MM.1S (cell line): Measurements from ENCODE around the gene NLRP14.

ENCODE experiments used
- DNase-seq: peaks from one replicate; pipeline ENCODE4 v3.0.0-alpha.2; 2015
- H2AFZ ChIP-seq: fragments of 300-600 bp; sonication (generic); 2 replicates; pipeline ENCODE4 v1.6.0; 2016; ENCODE audit warnings: antibody characterized with exemption, low read length
- H3F3A ChIP-seq: fragments of 300-600 bp; sonication (generic); 2 replicates; pipeline ENCODE4 v1.6.1; 2016; ENCODE audit warnings: mild to moderate bottlenecking, antibody characterized with exemption, low read length, moderate library complexity, mixed read lengths; ENCODE audit not compliant: insufficient read depth
- H3K27ac ChIP-seq: fragments of 300-600 bp; sonication (generic); 2 replicates; pipeline ENCODE4 v1.5.1; 2016; ENCODE audit warnings: mild to moderate bottlenecking, low read length
- H3K27me3 ChIP-seq: fragments of 300-600 bp; sonication (generic); replicated peaks from 2 replicates; pipeline ENCODE4 v1.6.0; 2016; ENCODE audit warnings: low read length; ENCODE audit not compliant: insufficient read depth
- H3K36me3 ChIP-seq: fragments of 300-600 bp; sonication (generic); replicated peaks from 2 replicates; pipeline ENCODE4 v1.6.1; 2016; ENCODE audit warnings: mild to moderate bottlenecking, low read length, mixed read lengths; ENCODE audit not compliant: insufficient read depth
- H3K4me1 ChIP-seq: fragments of 300-600 bp; sonication (generic); 2 replicates; pipeline ENCODE4 v1.6.1; 2016; ENCODE audit warnings: low read length, mixed read lengths
- H3K4me2 ChIP-seq: fragments of 300-600 bp; sonication (generic); 2 replicates; pipeline ENCODE4 v1.6.0; 2016; ENCODE audit warnings: low read depth, low read length
- H3K4me3 ChIP-seq: fragments of 300-600 bp; sonication (generic); 2 replicates; pipeline ENCODE4 v1.5.1; 2016; ENCODE audit warnings: low read length, mixed read lengths
- H3K79me2 ChIP-seq: fragments of 300-600 bp; sonication (generic); 2 replicates; pipeline ENCODE4 v1.6.1; 2016; ENCODE audit warnings: mixed run types, low read length, mixed read lengths
- H3K9ac ChIP-seq: fragments of 300-600 bp; sonication (generic); 2 replicates; pipeline ENCODE4 v1.6.1; 2016; ENCODE audit warnings: low read length, mixed read lengths
- H3K9me2 ChIP-seq: fragments of 300-600 bp; sonication (generic); replicated peaks from 2 replicates; pipeline ENCODE4 v1.6.1; 2016; ENCODE audit warnings: mild to moderate bottlenecking, low read length, mixed read lengths; ENCODE audit not compliant: insufficient read depth
- H3K9me3 ChIP-seq: fragments of 300-600 bp; sonication (generic); replicated peaks from 2 replicates; pipeline ENCODE4 v1.6.1; 2016; ENCODE audit warnings: mild to moderate bottlenecking, low read length, mixed read lengths; ENCODE audit not compliant: insufficient read depth
- H4K20me1 ChIP-seq: fragments of 300-600 bp; sonication (generic); 2 replicates; pipeline ENCODE4 v1.6.1; 2016; ENCODE audit warnings: mild to moderate bottlenecking, low read length, moderate library complexity, mixed read lengths; ENCODE audit not compliant: insufficient read depth
- CTCF ChIP-seq: fragments of 300-600 bp; sonication (generic); IDR thresholded peaks from 2 replicates; pipeline ENCODE4 v1.5.1; 2016; ENCODE audit warnings: antibody characterized with exemption, low read length, mixed read lengths
- EZH2 ChIP-seq: fragments of 300-600 bp; sonication (generic); optimal IDR thresholded peaks from 2 replicates; pipeline ENCODE3; 2017; ENCODE audit warnings: low read depth, mild to moderate bottlenecking, antibody characterized with exemption, low read length, mixed read lengths
- EZH2phosphoT487 ChIP-seq: fragments of 300-600 bp; sonication (generic); IDR thresholded peaks from 2 replicates; pipeline ENCODE4 v1.6.1; 2018; ENCODE audit warnings: antibody characterized with exemption, low read length

Gene NLRP14

DNA sequence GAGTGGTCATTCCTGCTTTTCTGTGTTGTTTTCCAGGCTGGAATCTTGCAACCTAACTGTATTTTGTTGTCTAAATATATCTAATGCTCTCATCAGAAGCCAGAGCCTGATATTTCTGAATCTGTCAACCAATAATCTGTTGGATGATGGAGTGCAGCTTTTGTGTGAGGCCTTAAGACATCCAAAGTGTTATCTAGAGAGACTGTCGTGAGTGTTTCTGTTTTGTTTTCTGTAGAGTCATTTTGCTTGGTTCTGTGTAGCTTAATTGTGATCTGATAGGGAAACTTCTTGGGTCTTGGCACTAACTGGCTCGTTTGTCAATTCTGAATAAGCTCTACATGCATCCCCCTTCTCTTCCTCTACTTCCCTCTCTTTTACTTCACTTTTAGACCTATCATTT lies 37.4 kb downstream of the NLRP14 start:
- H3K9ac ChIP-seq, result no peak overlapping the region

GRCh38 chr11:7060868-7061267 lies 40.6 kb downstream of the NLRP14 start:
- no peak overlapping the region for H3K4me2 ChIP-seq
- H4K20me1 ChIP-seq, result no peaks in the 10 kb centered on the region
- H3F3A ChIP-seq, result no peaks in the 10 kb centered on the region
- DNase-seq, result no peak
- H2AFZ ChIP-seq, result no peak overlapping the region
- no peaks in the 10 kb centered on the region for H3K27me3 ChIP-seq
- H3K9ac ChIP-seq, result no peak overlapping the region
- no peaks in the 10 kb centered on the region for H3K79me2 ChIP-seq
- H3K9me2 ChIP-seq, result no peaks in the 10 kb centered on the region
- H3K9me3 ChIP-seq, result no peaks in the 10 kb centered on the region
- no peak overlapping the region for H3K27ac ChIP-seq
- no peaks in the 10 kb centered on the region for H3K4me1 ChIP-seq
- TF ChIP-seq EZH2 (no peak), EZH2phosphoT487 (no peak), CTCF (no peak)
- H3K4me3 ChIP-seq, result no peak overlapping the region
- no peaks in the 10 kb centered on the region for H3K36me3 ChIP-seq

More for the DNA sequence above, 37.4 kb downstream of the NLRP14 start:
- no peaks in the 10 kb centered on the region for H3K9me2 ChIP-seq
- no peak for DNase-seq
- H2AFZ ChIP-seq, result no peak overlapping the region
- no peak overlapping the region for H3K4me2 ChIP-seq
- no peaks in the 10 kb centered on the region for H3K36me3 ChIP-seq
- H3K4me1 ChIP-seq, result no peaks in the 10 kb centered on the region
- no peaks in the 10 kb centered on the region for H3K79me2 ChIP-seq
- H3F3A ChIP-seq, result no peaks in the 10 kb centered on the region
- H3K4me3 ChIP-seq, result no peak overlapping the region
- H4K20me1 ChIP-seq, result no peaks in the 10 kb centered on the region
- no peak overlapping the region for H3K27ac ChIP-seq
- TF ChIP-seq CTCF (no peak), EZH2phosphoT487 (no peak), EZH2 (no peak)
- H3K27me3 ChIP-seq, result no peaks in the 10 kb centered on the region
- no peaks in the 10 kb centered on the region for H3K9me3 ChIP-seq

DNA sequence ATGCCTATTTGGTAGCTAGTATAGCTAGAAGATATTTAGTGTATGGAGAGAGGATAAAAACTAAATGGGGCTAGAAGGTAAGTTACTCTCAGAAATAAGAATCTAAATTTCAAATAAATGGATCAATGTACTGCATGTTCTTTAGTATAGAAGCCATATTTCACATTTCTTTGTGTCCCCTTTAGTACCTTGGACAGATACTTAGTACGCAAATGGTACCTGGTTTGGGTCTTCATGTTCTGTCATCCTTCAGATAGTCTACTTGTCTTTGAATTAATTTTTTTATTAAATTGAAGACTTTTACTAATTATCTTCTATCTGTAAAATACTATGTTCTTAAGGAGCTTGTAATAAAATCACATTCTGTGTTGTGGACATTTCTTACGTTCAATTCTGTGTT lies 42.3 kb downstream of the NLRP14 start:
- TF ChIP-seq EZH2, result no peak
- no peak for TF ChIP-seq CTCF
- no peak for TF ChIP-seq EZH2phosphoT487
- Histone ChIP-seq H3K4me1 (no peaks in the 10 kb centered on the region), H3K27me3 (no peaks in the 10 kb centered on the region), H3K9me3 (no peaks in the 10 kb centered on the region), H3F3A (no peaks in the 10 kb centered on the region), H3K4me2 (no peak overlapping the region), H3K36me3 (no peaks in the 10 kb centered on the region), H3K27ac (no peak overlapping the region), H4K20me1 (no peaks in the 10 kb centered on the region), H3K9me2 (no peaks in the 10 kb centered on the region), H3K9ac (no peak overlapping the region), H3K79me2 (no peaks in the 10 kb centered on the region), H3K4me3 (no peak overlapping the region), H2AFZ (no peak overlapping the region)
- DNase-seq, result no peak
